HFF-Myc (cell line): ENCODE results near the gene GRIPAP1.
A peak's percentile ranks its signal among the peaks of the same experiment; 100 is the strongest.

Source experiments
- DNase-seq: peaks from one replicate; pipeline ENCODE4 v3.0.0-alpha.2; 2011; ENCODE audit warnings: low read depth; ENCODE audit errors: extremely low read depth
- H3K4me3 ChIP-seq: replicated peaks from 2 replicates; pipeline ENCODE4 v1.5.1; 2011; ENCODE audit warnings: low read depth, mild to moderate bottlenecking, control low read depth, low read length
- TF ChIP-seq, protein P1 (sequence below): IDR thresholded peaks from 2 replicates; pipeline ENCODE4 v1.5.1; 2012; ENCODE audit warnings: mild to moderate bottlenecking, low read depth, low read length, control low read depth; ENCODE audit errors: missing control alignments

GRIPAP1 gene

DNA sequence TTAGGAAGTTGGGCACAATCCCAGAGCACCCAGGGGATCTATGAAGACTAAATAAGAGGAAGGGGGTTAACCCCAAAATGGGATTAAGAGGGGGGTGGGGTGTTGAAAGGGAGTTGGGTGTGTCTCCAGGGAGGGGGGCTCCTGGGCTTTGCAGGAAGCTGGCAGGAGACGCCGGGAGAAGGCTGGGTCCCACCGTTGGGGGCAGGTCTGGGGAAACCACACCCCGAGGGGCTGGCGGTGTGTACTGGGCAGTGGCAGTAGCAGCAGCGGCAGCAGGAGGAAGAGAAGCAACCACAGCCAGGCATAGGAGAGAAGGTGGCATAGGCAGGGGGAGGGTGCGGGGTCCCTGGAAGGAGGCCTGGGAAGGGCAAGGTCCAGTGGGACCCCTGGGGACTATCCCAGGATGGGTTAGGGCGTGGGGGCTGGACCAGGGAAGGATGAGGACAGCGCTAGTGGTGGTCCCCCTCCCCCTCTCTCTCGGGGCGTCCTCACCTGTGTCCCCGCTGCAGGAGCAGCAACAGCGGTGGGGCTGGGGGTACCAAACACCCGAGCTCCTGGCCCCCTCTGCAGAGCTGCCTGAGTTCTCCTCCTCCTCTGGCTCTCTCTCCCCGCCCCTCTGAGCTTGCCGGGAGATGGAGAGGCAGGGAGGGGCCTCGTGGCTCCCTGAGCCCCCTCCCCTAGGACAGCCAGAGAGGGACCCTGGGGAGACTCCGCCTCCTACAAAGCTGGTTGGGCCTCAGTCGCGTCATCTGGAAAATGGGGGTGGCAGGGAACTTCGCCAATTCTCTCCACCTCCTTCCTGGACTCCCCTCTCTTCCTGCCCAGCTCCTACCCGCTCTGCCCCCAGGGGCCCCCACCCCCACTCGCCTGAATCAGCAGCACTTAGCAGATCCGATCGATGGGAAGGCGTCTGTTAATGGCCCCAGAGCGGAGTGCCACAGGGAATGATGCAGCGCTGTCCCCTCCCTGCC is 30.5 kb downstream of the GRIPAP1 start, which contains the start of gene KCND1:
Gene KCND1, minus strand, starts transcription at position 596 of the 971 bp plus-strand sequence. CDS start 1,573 bp downstream, outside the sequence.
- TF ChIP-seq, protein P1, sequence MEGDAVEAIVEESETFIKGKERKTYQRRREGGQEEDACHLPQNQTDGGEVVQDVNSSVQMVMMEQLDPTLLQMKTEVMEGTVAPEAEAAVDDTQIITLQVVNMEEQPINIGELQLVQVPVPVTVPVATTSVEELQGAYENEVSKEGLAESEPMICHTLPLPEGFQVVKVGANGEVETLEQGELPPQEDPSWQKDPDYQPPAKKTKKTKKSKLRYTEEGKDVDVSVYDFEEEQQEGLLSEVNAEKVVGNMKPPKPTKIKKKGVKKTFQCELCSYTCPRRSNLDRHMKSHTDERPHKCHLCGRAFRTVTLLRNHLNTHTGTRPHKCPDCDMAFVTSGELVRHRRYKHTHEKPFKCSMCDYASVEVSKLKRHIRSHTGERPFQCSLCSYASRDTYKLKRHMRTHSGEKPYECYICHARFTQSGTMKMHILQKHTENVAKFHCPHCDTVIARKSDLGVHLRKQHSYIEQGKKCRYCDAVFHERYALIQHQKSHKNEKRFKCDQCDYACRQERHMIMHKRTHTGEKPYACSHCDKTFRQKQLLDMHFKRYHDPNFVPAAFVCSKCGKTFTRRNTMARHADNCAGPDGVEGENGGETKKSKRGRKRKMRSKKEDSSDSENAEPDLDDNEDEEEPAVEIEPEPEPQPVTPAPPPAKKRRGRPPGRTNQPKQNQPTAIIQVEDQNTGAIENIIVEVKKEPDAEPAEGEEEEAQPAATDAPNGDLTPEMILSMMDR: no peak
- peak within 1 kb of the TSS; percentile 24 for H3K4me3 ChIP-seq
- no peak for DNase-seq

DNA sequence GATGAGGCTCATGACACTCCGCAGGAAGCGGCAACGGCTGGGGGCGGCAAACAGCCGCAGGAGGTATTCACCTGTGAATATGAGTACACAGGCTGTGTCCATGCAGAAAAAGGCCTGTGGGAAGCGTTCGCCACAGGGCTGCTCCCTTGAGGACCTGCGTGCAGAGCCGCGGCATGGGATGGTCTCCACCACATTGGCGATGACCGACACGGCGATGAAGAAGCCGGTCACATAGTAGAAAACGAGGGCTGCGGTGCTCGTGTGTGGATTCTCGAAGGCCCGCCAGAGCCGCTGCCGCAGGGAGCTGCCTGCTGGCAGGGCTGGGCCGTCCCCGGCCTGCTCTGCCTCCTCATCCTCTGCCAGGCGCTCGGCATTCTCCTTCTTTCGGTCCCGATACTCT is 32.6 kb downstream of the GRIPAP1 start:
- no peak for DNase-seq
- no peak overlapping the region for H3K4me3 ChIP-seq
- TF ChIP-seq, protein P1: no peak

DNA sequence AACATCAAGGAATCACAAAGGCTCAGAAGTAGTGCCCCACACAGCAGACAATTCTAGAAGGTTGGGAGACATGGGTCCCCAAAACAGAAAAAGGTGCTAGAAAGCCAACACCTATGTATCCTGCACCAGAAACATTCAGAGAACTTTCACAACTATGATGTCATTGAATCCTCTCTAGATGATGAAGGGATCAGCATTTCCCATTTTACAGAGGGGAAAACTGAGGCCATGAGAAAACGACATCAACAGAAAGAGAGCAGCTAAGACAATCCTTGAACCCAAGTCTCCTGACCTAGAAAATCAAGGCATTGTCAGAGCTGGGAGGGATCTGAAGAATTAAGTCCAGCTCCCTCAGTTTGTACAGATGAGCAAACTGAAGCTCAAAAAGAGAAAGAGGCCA is 33.7 kb downstream of the GRIPAP1 start:
- TF ChIP-seq, protein P1: no peak
- DNase-seq: no peak
- H3K4me3 ChIP-seq: no peak overlapping the region

DNA sequence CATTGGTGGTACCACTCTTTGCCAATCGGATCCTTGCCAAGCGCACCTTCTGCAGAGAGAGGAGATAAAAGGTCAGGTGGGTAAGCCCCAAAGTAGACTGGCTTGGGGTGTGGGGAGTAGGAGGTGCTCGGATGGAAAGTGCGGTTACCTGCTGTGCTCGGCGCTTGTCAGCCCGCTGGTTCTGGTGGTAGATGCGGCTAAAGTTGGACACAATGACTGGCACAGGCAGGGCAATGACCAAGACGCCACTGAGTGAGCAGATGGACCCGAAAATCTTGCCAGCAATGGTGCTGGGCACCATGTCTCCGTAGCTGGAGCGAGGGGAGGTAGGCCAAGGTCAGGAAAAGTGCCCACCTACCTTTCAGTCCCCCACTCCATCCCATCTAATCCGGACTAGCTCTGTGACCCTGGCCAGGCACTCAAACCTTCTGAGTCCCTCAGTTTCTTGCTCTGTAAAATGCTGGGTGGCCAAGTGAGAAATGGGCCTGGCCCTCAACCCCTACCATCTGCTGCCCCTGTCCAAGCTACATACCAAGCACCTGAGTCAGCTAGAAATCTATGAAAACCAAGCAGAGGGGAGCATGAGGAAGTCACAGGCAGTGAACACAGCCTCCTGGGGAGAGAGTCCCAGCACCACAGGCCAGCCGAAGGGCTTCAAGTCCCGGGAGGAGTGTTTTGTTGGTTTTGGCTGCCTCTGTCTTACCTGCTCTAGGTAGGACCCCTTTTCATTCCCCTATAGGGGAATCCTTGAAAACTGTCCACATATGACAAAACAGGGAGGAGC is 35.1 kb downstream of the GRIPAP1 start:
- no peak for DNase-seq
- TF ChIP-seq, protein P1: no peak

DNA sequence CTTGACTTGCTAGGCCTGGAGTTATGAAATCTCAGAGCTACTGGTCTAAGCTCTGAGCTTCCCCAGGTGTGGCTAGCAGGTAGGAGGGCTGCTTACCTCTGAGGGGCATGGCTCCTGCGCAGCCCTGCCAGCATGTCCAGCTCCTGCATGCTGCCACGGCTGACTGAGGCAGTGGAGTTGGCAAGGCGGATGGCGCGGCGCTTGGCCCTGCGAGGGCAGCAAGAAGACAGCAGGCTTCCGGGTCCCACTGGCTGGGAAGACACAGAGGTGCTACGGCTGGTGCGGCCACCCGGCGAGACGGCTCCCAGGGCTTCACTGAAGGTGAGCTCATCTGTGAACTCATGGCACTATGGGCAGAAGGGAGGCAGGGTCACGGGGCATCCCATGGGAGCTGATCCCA is 36.1 kb downstream of the GRIPAP1 start:
- TF ChIP-seq, protein P1: no peak
- DNase-seq: no peak
- H3K4me3 ChIP-seq: no peak overlapping the region

More for the DNA sequence above, 35.1 kb downstream of the GRIPAP1 start:
- H3K4me3 ChIP-seq: no peak overlapping the region

DNA sequence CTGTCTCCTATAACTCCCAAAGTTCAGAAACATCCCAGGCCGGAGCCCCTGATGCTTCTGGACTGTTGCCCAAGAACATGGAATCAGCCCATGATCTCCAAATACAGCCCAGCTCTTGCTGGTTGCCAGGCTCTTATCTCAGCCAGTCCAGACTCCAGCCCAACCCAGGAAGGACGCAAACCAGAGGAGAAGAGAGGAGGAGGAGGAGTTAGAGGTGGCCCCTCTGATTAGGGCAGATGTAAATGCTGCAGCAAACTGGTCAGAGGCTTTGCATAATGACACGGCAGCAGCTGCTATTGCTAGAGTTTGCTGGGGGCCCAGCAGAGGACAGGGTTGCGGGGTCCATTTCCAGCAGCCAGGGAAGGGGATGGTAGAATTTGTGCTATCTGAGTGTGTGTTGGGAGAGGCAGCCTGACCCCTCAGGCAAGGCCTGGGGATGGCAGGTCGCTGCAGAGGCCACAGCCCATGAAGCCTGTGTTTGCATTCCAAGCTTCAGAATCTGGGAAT is 40.4 kb downstream of the GRIPAP1 start:
- H3K4me3 ChIP-seq: no peak overlapping the region
- DNase-seq: no peak
- TF ChIP-seq, protein P1: no peak
